NCI-H1694 (cell line): ENCODE measurements around the gene LRRC18.

ENCODE experiments used
- DNase-seq: peaks from one replicate; lab custom pipeline; 2025; lab: John Stamatoyannopoulos, UW

Gene LRRC18

DNA sequence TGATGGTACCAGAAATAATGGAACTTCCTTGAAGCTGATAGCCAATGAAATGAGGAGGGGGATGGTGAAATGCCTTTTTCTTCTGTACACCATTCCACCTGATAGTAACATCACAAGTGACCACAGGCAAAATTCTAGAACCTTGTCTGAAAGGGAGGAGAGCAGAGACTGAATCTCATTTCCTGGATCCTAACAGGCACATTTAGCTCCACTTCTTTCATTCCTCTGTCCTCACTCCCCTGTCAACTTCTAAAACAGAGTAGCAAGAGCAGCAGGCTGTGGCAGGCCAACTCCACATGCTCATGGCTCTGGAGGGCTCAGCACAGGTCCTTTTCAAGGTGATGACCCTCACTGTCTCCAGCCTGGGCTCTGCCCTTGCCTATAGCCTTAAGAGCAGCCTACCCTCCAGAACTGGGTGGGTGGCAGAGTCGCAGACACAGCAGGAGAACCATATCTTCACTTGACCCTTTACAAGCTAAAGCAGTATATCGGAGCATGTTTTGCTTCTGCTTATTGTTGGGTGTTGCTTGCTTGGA lies at the start of gene LRRC18:
Gene LRRC18 (minus strand): TSS at position 51 of the 536 bp plus-strand sequence. CDS start 25,685 bp downstream, outside the sequence.
- no peak for DNase-seq

DNA sequence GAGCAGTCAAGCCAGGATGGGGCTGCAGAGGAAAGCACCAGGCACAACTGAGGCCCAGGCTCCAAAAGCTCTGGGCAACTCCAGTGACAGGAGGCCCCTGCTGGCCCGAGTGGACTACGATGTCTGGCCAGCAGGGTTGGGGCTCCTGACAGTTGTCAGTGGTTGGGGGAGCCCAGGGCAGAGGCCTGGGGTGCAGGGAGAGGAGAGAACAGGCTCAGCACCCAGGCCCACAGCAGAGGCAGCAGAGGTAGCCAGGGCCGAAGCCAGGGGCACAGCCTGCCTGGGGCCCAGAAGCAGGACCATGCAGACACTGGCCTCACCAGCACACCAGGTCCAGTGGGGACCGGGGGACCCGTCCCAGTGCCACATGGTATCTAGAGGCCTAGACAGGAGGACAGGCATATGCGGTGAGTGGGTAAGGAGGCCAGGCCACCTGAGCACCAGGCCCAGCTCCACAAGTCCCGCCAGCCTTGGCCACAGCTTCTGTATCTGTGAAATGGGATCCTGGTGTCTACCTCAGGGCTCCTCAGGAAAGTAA lies 46.0 kb upstream of the LRRC18 start:
- DNase-seq = no peak

- DNase-seq = no peak
Measured at GRCh38 chr10:48983648-48984351, 44.2 kb upstream of the LRRC18 start.

DNA sequence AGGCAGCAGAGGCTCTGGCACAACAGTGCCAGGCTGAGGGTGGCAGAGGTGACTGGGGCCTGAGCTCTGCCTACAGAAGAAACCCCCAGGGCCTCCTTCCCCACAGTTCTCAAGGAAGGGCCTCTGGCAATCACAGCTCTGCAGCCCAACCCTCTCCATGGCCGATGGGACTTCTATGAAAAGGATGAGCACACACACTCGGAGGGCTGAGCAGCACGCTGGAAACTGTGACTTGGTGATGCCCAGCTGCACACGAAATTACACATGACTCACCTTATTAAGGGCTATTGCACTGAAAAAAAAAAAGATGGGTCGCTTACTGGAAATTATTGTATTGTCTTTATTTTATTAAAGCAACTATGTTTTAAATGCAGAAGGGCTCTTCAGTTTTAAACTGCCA lies 42.9 kb upstream of the LRRC18 start:
- DNase-seq = no peak

GRCh38 chr10:48981310-48981907 lies 41.8 kb upstream of the LRRC18 start:
- DNase-seq = no peak

GRCh38 chr10:48978318-48978717 lies 38.7 kb upstream of the LRRC18 start:
- DNase-seq = no peak

- DNase-seq = no peak
Measured at GRCh38 chr10:48976196-48976595, 36.6 kb upstream of the LRRC18 start.

DNA sequence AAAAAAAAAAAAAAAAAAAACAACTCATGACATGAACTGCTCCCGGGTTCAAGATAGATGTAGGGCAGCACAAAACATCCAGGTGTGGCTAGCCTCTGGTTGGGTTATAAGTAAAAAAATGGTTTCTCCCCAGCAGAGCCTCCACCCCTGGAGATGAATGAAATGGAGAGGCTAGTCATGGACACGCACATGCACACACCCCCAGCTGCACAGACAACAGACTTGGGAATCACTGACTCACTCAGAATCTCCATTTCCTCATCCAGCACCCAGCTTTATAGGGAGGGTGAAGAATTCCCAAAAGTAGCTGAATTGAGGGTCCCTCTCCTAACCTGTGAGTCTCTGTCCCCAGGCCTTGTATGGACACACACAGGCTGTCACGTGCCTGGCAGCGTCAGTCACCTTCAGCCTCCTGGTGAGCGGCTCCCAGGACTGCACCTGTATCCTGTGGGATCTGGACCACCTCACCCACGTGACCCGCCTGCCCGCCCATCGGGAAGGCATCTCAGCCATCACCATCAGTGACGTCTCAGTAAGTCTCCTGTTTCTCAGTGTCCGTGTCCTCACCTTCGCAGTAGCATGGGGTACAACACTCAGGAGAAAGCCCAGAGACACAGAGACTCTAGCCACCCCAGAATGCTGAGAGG lies 35.0 kb upstream of the LRRC18 start:
- DNase-seq = no peak

GRCh38 chr10:48973065-48973464 lies 33.4 kb upstream of the LRRC18 start:
- no peak for DNase-seq

DNA sequence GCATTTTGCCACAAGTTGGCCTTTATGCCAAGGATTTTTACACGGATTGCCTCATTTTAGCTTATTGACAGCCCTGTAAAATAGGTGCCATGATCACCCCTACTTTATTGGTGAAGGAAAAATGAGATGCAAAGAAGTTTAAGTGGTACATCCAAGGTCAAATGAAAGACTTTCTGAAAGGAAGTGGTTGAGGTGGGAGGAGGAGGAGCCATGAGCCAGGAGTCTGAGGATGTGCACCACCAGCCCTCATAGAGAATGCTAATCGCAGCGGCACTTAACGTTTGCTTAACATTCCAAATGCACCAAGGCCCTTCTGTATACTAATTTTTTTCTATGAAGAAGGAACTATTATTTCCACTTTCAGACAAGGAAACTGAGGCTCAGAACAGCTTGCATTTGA lies 31.0 kb upstream of the LRRC18 start:
- no peak for DNase-seq

DNA sequence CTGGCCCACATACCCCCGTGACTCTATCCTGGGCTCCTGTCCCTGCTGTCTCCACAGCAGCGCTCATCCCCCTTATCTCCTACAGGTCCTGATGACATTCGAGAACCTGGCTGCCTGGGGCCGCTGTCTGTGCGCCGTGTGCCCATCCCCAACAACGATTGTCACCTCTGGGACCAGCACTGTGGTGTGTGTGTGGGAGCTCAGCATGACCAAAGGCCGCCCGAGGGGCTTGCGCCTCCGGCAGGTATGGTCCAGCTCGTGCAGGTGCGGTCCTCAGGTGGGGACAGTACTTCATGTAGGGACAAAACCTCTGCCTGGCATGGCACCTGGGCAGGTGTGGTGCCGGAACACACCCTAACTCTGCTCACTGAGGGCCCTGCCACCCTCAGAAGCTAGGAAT lies 30.4 kb upstream of the LRRC18 start:
- no peak for DNase-seq

GRCh38 chr10:48968036-48968435 lies 28.4 kb upstream of the LRRC18 start:
- DNase-seq = no peak

GRCh38 chr10:48965460-48965859 lies 25.8 kb upstream of the LRRC18 start:
- DNase-seq = no peak

DNA sequence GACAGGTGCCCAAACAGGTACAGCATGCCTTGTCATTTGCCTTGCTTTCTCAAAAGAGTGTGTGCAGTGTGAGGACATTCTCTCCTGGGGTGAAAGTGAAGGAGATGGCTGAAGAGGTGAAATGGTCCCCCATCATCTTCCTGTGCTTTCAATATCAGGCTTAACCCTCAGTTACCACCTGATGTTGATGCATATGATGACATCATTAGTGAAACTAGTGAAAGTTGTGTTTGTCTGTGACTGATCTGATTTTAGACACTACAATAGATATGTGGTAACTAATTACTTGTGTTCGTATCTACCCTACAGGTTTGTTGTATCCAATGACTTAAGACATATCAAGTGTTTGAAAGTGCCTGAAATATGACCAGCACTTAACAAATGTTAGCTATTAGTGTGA lies 24.4 kb upstream of the LRRC18 start:
- DNase-seq = no peak

DNA sequence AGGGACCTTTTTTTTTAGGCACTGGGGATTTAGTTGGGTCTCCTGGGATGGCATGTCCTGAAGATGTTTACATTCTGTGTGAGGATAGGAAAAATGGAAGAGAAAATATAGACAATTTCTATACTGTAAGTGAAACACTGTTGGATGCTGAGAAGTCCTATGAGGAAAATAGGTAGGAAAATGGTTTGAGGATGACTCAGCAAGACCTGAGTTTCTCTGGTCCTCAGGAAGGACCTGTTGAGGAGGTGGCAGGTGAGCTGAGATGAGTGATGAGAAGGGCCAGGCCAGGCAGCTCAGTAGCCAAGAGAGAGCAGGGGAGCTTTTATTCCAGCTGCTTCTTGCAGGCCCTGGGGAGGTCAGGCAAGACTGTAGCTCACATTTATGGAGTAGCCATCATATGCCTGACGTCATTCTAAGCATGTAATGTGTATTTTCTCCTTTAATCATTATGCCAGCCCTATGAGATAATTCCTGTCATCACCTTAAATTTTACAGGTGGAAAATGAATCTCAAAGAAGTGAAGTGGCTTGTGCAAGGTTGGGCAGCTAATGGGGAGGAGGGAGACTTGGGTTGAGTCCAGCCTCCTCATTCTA lies 19.1 kb upstream of the LRRC18 start:
- no peak for DNase-seq

GRCh38 chr10:48957361-48958151 lies 17.9 kb upstream of the LRRC18 start:
- no peak for DNase-seq

GRCh38 chr10:48951707-48952106 lies 12.1 kb upstream of the LRRC18 start:
- no peak for DNase-seq

DNA sequence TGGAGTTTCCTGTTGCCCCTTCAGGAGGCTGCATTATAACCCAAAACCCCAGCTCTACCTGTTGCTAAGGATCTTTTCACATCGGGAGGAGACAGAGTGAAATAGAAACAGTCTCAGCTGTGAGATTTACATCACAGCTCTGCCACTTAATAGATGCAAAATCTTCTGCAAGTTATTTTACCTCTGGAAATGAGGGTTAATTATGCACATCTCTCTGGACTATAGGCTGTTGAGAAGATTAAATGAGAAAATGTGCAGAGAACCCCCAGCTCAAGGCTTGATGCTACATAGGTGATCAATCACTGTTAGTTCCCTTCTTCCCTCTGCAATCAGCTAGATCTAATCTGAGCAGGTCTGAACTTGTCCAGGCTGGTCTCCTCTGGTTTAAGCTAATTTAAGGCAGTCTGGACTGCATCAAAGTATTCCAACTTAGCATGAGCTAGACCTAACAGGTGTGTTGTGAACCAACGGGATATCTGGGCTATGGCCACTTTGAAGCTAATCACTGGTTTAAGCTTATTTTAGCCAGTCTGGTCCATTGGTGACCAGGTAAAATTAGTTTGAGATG lies 8.9 kb upstream of the LRRC18 start:
- no peak for DNase-seq

DNA sequence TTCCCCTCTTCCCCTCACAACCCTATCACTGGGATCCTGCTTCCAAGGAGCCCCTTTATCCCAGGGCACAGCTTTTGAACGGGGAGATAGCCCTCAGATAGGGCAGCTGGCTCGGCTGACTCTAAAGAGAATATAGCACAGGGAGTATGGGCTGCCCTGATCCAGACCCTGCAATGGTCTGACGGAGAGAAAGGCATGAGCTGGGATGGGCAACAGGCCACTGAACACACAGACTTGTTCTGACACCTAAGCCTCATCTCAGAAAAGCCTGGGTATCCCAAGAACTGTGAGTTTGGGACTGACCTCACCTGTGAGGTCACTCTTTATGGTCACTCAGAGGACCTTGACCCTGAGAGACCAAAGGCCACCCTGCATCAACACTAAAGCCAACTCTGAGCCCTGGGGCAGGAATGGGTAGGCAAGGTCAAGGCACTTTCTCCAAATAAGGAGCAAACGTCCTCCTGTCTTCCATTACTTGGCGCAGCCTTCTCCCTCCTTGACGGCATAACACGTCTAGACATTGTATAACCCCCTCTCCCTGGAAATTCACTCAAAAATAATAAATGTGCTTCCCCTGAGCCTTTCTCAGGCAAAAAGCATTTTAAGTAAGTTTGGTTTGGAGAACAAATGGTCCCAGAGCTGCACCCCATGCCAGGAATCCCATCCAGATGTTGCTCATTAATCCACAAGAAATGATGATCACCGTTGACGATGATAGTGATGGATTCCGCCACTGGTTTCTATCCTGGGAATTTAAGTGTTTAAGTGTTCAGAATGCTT lies 8.2 kb upstream of the LRRC18 start:
- DNase-seq = no peak

DNA sequence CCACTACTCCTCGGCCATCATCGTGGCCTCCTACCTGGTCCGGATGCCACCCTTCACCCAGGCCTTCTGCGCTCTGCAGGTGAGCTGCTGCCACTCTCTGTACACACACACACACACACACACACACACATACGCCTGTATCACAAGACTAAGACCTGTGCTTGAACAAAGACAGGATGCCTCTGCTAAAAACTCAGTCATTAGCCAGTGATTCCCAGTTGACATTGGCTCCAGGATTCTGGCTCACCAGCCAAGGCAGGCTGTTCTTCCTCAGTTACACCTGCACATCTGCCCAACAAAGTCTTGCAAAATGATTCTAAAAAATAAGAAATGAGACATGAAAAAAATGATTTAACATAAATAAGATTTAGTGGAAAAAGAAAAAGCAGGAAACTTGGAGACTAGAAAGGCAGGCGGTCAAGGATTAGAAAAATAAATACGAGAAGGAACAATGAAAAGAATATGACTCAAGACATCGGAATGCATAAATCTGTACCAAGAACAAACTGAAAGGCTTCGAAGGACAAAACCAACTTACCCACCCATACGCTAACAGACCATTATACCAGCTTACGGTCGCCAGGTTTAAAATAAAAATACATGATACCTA lies 7.4 kb upstream of the LRRC18 start:
- DNase-seq = no peak
